AG04449 (cell line): ENCODE results near the gene RNASE7.

Experiments used
- CTCF ChIA-PET: fragments of 350-600 bp; formaldehyde crosslinking; extraction: SDS; loops from one replicate; lab custom pipeline; 2021; ENCODE audit warnings: antibody characterized with exemption; lab: Yijun Ruan, JAX
- POLR2A ChIA-PET: fragments of 400-600, 350-600 bp; formaldehyde crosslinking; extraction: SDS; loops from one replicate; lab custom pipeline; 2020; ENCODE audit warnings: antibody characterized with exemption, inconsistent platforms; lab: Yijun Ruan, JAX
- DNase-seq: peaks from one replicate; pipeline ENCODE4 v3.0.0-alpha.2; 2010; ENCODE audit warnings: low read depth, low spot score
- H3K4me3 ChIP-seq: 2 replicates; pipeline ENCODE4 v1.5.1; 2011; ENCODE audit warnings: low read depth, mild to moderate bottlenecking, control low read depth, low read length
- CTCF ChIP-seq: IDR thresholded peaks from one replicate; pipeline ENCODE4 v1.5.1; 2011; ENCODE audit warnings: mild to moderate bottlenecking, moderate library complexity, low read length, control low read depth, inconsistent platforms; ENCODE audit not compliant: insufficient read depth; ENCODE audit errors: missing control alignments

The RNASE7 gene

GRCh38 chr14:21041676-21042433 is at the start of gene RNASE7:
RNASE7 (plus strand) TSS chr14:21042362; CDS start chr14:21042993, 631 bp downstream.
- no peak for TF ChIP-seq CTCF
- DNase-seq, result no peak
- no peak within 1 kb of the TSS for H3K4me3 ChIP-seq
- ChIA-PET CTCF (interaction anchor here (0.6 to 7.0 kb wide), 13 partner anchors 11 to 346 kb away, joined by 3 to 287 read pairs (median 23); partner anchors contain the start of genes RNASE8 and TPPP2), POLR2A (no interaction called here)

- H3K4me3 ChIP-seq, result no peak overlapping the region
- ChIA-PET CTCF (interaction anchor here (0.9 to 17.1 kb wide), 8 partner anchors 9 to 108 kb away, joined by 3 to 288 read pairs (median 12); no protein-coding TSS in a partner anchor), POLR2A (no interaction called here)
- DNase-seq, result no peak
- TF ChIP-seq CTCF, result no peak
Measured at GRCh38 chr14:20996521-20996920, 45.6 kb upstream of the RNASE7 start.

GRCh38 chr14:20997115-20997514 is 45.0 kb upstream of the RNASE7 start:
- CTCF ChIA-PET, result interaction anchor here (0.9 to 17.1 kb wide), 8 partner anchors 8 to 107 kb away, joined by 3 to 288 read pairs (median 7); no protein-coding TSS in a partner anchor
- no peak for DNase-seq
- POLR2A ChIA-PET, result no interaction called here
- no peak overlapping the region for H3K4me3 ChIP-seq
- no peak for TF ChIP-seq CTCF

- DNase-seq, result no peak
- TF ChIP-seq CTCF, result no peak
- ChIA-PET POLR2A (interaction anchor here (0.6 kb wide), 1 partner anchor 52 kb away, joined by 3 read pairs; no protein-coding TSS in a partner anchor), CTCF (interaction anchor here (0.9 to 17.1 kb wide), 8 partner anchors 8 to 107 kb away, joined by 3 to 288 read pairs (median 7); no protein-coding TSS in a partner anchor)
- H3K4me3 ChIP-seq, result no peak overlapping the region
Measured at GRCh38 chr14:20997564-20997963, 44.6 kb upstream of the RNASE7 start.

GRCh38 chr14:20998139-20998538 is 44.0 kb upstream of the RNASE7 start:
- POLR2A ChIA-PET, result interaction anchor here (0.6 to 1.2 kb wide), 4 partner anchors 9 to 106 kb away, joined by 3 read pairs; no protein-coding TSS in a partner anchor
- no peak overlapping the region for H3K4me3 ChIP-seq
- no peak for DNase-seq
- CTCF ChIA-PET, result interaction anchor here (1.6 to 17.1 kb wide), 6 partner anchors 17 to 106 kb away, joined by 4 to 288 read pairs (median 20); no protein-coding TSS in a partner anchor
- TF ChIP-seq CTCF, result no peak
